Ishikawa (cell line): ENCODE results near the gene TINAG.

ENCODE experiments used
- EGR1 ChIP-seq: IDR thresholded peaks from 2 replicates; pipeline ENCODE4 v1.6.1; 2012
- EP300 ChIP-seq: IDR thresholded peaks from 2 replicates; pipeline ENCODE4 v1.6.1; 2012; ENCODE audit warnings: borderline replicate concordance
- MAX ChIP-seq: IDR thresholded peaks from 2 replicates; pipeline ENCODE4 v1.6.1; 2012
- NFIC ChIP-seq: IDR thresholded peaks from 2 replicates; pipeline ENCODE4 v1.6.1; 2012
- TAF1 ChIP-seq: IDR thresholded peaks from 2 replicates; pipeline ENCODE4 v1.6.1; 2012; ENCODE audit warnings: low read depth, mild to moderate bottlenecking

GRCh38 chr6:54411767-54412166, 103.5 kb downstream of the TINAG start:
- TF ChIP-seq MAX = no peak
- no peak for TF ChIP-seq NFIC
- no peak for TF ChIP-seq TAF1
- TF ChIP-seq EP300 = no peak
- TF ChIP-seq EGR1 = no peak
